Pons (tissue), 1 donor: ENCODE measurements around the gene BTG2.
"Not testable (repeated sequence)": the region's sequence is repeated elsewhere in the genome, so short reads cannot be mapped to it uniquely, and the experiment has no call there.

Experiments
- DNase-seq: peaks from one replicate; pipeline ENCODE4 v3.0.0-alpha.2; 2016; ENCODE audit warnings: low spot score

BTG2 gene

DNA sequence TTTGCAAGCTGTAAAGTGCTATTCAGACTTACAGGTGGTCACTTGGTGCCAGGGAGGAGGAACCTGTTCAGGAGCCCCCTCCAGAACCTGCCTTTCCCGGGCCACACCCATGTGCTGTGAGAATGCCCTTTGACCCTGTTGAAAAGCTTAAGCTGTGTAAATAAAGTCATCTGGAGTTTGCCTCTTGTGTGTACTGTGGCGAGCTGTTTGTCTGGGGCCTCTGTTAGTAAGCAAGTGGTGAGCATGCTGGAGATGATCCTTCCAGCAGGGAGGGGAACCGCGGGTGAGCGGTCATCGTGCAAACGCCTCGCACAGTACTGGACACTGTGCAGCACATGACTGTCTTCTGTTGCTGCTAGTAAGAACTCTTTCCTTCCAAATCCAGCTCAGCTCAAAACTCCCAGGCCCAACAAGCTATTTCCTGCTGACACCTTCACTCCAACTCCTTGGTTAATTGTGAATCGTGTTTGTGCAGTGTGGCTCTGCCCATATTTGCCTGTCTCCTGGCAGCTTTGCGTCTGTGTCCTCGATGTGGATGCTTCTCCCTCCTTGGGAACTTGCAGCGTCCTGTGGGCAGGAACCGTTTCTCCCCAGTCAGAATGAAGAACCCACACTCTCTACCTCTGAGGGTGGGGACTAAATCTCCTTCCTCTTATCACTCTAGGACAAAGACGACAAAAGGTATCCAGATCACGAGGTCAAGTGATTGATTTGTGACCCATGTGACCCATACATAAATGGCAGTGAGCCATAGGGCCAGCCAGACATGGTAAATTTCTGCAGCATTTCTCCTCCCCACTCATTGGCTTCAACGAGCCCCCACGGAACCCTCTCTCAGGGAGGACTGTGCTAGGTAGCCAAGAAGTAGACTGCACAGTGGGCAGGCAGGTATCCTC is 13.9 kb upstream of the BTG2 start:
- DNase-seq, result peak; percentile 44

DNA sequence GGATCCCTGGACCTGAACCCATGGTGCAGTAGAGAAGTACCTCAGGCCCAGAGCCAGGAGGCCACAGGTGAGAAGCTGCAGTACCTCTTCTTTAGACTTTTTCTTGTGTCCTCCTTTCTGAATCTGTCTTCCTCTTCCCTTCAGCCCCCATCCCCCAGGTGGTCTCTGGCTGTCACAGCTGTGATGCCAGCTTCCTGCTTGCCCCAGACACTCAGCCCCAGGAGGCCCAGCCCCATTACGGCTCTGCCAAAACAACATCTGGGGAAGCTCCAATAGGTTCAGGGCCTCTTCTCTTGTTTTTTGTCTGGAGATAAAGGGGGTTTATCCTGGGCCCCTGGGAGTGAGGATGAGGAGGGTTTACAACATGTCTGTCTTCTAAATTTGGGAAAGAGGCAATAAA is 9.5 kb upstream of the BTG2 start:
- DNase-seq, result no peak

DNA sequence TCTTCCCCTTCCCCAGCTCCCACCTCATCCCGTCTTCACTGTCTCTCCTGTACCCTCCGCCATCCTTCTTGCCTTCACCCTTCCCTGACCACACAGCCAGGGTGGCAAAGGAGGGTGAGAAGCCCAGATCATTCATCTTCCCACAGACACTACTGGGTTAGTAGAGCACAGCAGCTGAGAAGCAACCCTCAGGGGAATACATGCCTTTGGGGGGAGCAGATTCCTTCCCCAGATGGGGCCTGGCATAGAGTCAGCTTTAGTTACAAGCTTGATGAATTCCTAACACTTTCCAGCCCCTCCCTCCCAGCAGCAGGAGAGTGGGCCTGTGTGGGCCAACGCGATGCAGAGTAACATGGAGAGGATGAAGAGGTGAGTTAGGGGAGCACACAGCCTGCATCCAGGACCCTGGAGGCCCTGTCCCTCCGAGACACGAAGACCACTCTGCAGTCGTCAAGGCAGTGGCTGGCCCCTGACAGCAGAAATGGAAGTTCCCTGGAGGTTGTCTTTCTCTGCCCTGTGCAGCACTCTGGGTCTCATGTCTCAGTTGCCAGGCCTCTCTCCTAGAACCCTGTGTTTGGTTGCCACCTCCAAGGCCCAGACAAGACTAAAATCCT is 8.8 kb upstream of the BTG2 start:
- DNase-seq, result no peak

DNA sequence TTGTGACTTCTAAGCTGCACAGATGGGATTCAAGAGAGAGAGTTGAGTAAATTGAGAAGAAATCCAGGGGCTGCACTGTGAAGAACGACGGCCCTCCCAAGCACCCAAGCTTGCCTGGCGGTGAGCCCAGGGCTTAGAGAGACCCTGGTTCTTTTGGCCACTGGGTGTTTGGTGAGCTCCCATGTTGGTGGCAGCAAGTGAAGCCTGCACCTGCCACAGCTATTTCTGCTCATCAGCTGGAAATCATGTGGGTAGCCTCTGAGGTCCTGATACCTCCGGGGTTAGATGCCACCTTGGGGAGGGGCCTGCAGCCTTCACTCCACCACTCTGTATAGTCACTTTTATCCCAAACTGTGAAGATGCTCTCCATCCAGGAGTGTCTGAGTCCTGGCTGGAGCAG is 6.2 kb upstream of the BTG2 start:
- no peak for DNase-seq

DNA sequence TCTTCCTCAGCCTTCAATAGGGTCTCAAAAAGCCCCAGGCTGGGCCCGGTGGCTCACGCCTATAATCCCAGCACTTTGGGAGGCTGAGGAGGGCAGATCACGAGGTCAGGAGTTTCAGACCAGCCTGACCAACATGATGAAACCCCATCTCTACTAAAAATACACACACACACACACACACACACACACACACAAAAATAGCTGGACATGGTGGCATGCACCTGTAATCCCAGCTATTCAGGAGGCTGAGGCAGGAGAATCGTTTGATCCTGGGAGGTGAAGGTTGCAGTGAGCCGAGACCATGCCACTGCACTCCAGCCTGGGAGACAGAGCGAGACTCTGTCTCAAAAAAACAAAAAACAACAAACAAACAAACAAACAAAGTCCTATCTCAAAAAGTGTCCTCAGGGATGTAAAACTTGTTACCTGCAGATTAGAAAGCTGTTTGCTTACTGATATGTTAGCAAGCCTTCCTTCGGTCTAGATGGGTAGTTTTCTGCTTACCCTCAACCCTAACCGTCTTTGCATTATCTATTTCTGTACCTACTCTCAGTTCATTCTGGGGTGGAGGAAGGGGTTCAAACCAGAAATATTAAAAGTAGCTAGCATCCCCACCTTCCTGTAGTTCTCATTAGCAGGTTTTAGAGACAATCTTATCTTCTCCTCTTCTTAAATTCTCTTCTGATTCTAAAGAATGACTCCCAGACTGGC is 5.4 kb upstream of the BTG2 start:
- DNase-seq, result not testable (repeated sequence)

DNA sequence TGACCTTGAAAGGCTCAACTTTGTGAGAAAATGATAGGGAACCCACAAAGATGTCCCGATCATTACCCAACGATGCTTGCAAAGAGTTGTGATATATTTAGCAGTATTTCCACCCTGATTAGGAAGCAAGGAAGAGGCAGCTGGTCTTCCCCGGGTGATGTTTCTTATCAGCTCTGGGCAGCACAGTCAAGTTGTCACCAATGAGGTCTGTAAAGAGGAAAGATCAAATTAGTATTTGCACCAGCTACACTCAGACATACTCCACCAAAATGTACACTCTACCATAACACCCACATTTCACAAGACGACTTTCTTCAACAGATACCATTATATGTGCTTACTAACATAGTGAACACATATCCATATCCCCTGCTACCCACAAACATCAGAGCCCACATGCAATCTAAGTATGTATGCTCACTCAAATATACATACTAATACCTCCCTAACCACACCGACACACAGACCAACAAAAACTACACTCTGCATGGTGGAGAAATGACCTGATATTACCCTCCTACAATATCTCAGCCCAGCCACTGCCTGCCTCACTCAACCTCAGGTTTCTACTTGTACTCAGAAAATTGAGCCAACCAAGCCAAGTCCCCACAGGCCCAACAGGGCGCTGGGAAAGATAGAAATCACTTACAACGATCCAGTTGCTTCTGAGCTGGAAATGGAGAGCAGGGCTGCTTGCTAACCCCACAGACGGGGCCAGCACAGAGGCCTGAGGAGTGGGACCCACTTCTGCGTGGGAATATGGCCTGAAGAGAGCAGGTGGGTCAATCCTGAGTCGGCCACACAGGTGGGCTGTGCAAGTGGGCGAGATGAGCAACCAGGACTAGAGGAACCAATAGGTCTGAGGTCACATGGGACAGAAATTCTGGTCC is 4.6 kb upstream of the BTG2 start:
- no peak for DNase-seq

DNA sequence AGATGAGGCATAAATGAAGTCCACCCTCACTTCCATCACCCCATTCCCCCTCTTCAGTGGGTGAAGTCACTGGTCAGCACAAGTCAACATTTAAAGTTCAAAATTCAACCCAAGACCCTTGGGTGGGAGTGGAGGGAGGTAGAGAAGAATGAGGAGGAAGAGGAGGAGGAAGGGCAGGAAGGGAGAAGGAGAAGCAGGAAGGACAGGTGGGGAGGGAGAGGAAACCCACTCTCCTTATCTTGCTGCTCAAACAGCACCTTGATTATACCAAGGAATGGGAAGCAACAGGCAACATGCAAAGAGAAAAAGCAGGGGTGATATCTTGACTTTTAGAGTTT is 4.0 kb upstream of the BTG2 start:
- DNase-seq, result no peak

DNA sequence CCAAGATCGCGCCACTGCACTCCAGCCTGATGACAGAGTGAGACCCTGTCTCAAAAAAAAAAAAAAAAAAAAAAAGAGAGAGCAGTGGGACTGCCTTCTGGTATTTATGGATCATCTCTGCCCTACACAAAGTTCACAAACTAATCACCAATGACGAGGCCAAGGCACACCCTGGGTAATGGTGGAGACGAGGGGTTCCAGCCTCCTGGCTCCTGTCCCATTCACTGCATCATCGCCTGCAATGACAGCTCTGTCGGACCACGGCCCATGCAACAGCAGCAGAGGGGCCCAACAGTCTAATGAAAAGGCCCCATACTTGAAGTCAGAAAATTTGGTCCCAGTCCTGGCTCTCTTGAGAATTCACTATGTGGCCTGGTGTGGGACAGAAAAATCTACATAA is 2.9 kb upstream of the BTG2 start:
- no peak for DNase-seq

DNA sequence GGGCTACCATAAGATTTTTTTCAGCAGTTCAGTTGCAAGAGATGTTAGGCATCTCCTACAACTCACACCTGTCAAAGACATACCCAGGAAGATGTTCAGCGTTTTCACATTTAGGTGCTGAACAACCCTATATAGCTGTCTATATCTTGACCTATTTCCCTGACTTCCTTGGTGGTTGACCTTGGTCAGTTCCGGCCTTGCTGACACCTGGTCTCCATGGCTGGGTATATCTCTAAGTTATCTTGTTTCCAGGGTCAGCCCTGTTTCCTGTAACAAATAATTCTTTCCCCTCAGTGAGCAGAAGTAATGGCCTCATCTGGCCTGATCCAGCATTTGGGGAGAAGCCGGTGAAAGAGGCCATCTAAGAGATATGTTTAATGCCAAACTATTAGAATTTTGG is 2.4 kb upstream of the BTG2 start:
- DNase-seq, result no peak

DNA sequence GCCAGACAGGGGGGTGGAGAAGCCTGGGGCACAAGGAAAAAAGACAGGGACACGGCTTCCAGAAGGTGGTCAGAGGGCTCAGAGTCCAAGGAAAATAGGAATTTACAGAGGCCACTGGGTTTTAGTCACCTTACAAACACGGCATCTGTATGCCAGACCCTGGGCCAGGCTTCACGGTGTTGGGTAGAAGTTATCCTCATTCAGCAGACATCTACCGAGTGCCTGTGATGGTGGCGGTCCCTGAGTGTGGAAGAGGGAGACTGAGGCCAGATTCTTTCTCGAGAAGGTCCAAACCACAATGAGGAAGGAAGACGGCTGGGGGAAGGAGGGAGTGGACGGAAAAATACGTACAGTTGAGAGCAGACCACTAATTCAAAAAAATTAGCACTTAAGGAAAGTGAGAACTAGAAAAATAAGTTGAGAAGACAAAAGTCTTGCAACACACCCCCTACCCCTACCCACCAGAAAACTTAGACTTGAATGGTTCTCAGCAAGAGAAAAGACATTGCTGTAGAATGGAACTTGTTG is 864 bp upstream of the BTG2 start:
- DNase-seq, result peak; percentile 54

DNA sequence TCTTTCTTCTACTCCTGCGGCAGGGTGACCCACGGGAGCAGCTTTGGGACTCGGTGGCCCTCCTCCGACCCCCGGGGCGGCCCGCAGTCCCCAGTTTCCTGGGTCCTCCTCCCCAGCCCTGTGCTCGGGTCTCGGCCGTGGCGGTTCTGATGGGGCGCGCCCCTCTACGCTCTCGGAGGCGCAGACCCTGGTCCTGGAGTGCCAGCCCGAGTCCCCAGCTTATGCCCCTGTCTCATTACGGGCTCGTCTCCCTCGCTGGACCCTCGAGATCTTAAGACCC is 430 bp downstream of the BTG2 start:
- DNase-seq, result peak; percentile 8

DNA sequence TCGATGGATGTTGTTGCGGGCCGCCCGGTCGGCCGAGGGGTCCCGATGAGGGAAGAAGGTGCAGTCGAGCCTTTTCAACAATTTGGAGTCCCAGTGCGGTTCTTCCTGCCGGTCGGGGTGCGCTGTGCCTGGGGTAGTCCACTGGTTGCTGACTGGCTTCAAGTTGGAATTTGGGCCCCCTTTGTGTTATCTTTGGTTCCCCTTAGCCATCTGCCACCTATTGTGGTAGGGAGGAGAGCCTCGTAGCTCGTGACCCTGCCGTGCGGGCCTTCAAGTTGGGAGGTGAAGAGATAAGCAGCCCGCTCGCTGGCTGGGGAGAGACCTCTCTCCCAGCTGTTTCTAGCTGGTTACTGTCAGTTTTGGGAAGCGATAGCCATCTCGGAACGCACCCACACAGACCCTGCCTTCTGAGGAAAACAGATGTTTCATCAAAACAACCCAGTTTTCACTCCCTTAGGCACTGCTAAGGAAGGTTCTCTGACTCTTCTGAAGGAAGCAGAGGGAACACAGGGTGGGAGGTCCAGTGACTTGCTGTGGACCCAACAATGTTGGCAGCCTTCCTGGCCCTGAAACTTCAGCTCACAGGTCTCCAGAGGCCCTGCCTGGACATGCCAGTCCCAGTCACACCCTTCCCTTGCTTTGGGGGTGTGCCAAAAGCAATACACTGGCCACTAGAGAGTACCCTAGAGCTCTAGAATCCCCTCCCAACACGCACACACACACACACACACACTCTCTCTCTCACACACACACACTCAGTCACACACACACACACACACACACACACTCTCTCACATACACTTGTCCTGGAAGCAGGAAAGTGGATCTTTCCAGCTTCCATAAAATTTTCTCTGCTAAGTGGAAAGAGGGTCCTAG is 1.0 kb downstream of the BTG2 start:
- DNase-seq, result peak; percentile 91

DNA sequence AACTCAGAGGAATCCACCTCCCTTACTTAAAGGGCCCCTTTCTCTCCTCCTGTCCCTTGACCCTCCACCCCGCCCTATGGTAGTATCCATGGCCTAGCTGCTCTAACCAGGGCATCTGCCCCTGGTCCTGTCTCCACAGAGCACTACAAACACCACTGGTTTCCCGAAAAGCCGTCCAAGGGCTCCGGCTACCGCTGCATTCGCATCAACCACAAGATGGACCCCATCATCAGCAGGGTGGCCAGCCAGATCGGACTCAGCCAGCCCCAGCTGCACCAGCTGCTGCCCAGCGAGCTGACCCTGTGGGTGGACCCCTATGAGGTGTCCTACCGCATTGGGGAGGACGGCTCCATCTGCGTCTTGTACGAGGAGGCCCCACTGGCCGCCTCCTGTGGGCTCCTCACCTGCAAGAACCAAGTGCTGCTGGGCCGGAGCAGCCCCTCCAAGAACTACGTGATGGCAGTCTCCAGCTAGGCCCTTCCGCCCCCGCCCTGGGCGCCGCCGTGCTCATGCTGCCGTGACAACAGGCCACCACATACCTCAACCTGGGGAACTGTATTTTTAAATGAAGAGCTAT is 1.7 kb downstream of the BTG2 start:
- no peak for DNase-seq

DNA sequence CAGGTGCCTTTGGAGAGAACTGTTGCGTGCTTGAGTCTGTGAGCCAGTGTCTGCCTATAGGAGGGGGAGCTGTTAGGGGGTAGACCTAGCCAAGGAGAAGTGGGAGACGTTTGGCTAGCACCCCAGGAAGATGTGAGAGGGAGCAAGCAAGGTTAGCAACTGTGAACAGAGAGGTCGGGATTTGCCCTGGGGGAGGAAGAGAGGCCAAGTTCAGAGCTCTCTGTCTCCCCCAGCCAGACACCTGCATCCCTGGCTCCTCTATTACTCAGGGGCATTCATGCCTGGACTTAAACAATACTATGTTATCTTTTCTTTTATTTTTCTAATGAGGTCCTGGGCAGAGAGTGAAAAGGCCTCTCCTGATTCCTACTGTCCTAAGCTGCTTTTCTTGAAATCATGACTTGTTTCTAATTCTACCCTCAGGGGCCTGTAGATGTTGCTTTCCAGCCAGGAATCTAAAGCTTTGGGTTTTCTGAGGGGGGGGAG is 2.4 kb downstream of the BTG2 start:
- DNase-seq, result peak; percentile 28

DNA sequence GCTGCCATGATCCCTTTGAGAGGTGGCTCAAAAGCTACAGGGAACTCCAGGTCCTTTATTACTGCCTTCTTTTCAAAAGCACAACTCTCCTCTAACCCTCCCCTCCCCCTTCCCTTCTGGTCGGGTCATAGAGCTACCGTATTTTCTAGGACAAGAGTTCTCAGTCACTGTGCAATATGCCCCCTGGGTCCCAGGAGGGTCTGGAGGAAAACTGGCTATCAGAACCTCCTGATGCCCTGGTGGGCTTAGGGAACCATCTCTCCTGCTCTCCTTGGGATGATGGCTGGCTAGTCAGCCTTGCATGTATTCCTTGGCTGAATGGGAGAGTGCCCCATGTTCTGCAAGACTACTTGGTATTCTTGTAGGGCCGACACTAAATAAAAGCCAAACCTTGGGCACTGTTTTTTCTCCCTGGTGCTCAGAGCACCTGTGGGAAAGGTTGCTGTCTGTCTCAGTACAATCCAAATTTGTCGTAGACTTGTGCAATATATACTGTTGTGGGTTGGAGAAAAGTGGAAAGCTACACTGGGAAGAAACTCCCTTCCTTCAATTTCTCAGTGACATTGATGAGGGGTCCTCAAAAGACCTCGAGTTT is 3.1 kb downstream of the BTG2 start:
- DNase-seq, result peak; percentile 35

DNA sequence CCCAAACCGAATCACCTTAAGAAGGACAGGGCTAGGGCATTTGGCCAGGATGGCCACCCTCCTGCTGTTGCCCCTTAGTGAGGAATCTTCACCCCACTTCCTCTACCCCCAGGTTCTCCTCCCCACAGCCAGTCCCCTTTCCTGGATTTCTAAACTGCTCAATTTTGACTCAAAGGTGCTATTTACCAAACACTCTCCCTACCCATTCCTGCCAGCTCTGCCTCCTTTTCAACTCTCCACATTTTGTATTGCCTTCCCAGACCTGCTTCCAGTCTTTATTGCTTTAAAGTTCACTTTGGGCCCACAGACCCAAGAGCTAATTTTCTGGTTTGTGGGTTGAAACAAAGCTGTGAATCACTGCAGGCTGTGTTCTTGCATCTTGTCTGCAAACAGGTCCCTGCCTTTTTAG is 3.6 kb downstream of the BTG2 start:
- peak; percentile 32 for DNase-seq

DNA sequence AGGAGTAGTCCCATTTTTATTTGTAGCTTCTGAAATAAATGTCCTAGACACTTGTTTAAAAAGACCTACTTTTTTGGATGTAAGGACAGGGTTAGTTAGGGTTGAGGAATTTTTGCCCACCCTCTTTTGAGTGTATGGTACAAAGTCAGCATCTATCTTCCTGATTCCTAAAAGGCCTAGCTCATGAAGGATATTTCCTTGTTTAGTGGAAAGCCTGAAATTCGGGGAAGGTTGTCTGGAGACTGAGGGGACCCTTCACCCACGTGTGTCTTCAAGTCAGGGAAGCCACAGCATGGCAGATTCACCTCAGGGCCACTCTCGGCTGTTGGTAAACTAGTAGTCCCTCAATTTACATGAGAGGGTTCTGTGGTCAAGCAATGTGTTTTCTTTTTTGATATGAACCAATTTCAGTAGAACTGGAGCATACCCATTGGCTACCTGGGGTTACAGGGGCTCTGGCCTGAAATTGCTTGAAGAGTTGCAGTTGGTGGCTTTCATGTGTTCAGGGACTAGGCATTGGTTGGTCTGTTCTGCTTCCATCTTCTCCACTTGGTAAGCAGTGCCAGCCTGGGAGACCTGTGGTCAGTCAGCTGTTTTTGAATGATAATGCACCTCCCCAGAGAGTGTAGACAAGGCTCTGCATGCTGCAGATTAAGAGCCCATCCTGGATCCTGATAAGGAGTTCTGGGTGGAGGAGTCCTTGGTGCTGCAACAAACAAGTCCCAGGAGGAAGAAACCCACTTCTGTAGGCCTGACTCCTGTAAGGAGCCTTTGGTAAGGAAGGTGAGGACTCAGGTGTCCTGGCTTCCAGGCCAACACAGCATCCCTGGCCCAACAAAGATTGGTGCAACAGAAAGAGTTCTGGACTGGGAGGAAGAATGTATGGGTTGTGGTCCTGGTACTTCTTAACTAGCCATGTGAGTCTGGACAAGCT is 6.3 kb downstream of the BTG2 start:
- DNase-seq, result no peak

DNA sequence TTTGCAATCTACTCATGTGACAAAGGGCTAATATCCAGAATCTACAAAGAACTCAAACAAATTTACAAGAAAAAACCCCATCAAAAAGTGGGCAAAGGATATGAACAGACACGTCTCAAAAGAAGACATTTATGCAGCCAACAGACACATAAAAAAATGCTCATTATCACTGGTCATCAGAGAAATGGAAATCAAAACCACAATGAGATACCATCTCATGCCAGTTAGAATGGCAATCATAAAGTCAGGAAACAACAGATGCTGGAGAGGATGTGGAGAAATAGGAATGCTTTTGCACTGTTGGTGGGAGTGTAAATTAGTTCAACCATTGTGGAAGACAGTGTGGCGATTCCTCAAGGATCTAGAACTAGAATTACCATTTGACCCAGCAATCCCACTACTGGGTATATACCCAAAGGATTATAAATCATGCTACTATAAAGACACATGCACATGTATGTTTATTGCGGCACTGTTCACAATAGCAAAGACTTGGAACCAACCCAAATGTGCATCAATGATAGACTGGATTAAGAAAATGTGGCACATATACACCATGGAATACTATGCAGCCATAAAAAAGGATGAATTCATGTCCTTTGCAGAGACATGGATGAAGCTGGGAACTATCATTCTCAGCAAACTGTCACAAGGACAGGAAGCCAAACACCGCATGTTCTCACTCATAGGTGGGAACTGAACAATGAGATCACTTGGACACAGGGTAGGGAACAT is 8.9 kb downstream of the BTG2 start:
- not testable (repeated sequence) for DNase-seq
